Body of pancreas (tissue), 4 donors: Measurements from ENCODE around the gene ENOPH1.

Experiments used
- CTCF ChIP-seq, 7 experiments: fragments of 450-650 bp in 4 of 7; fragments of 200-600 bp in 3 of 7; sonication (generic) in 3 of 7; IDR thresholded peaks; one replicate each; pipeline ENCODE4 v1.5.1; 2016 to 2019; ENCODE audit warnings: antibody characterized with exemption in 7 of 7
- POLR2A ChIP-seq, 3 donors: fragments of 450-650 bp; IDR thresholded peaks; one replicate each; pipeline ENCODE4 v1.6.1; 2016; ENCODE audit warnings: antibody characterized with exemption in 3 of 3, mild to moderate bottlenecking in 2 of 3

GRCh38 chr4:82434949-82435348 lies 4.6 kb downstream of the ENOPH1 start:
- TF ChIP-seq POLR2A (IDR thresholded peaks at IDR 0.05) (no peak), CTCF (IDR thresholded peaks at IDR 0.05) (no peak)
